AG04449 (cell line): ENCODE data around the gene NINJ1.

Experiments
- CTCF ChIA-PET: fragments of 350-600 bp; formaldehyde crosslinking; extraction: SDS; loops from one replicate; lab custom pipeline; 2021; ENCODE audit warnings: antibody characterized with exemption; lab: Yijun Ruan, JAX
- POLR2A ChIA-PET: fragments of 400-600, 350-600 bp; formaldehyde crosslinking; extraction: SDS; loops from one replicate; lab custom pipeline; 2020; ENCODE audit warnings: antibody characterized with exemption, inconsistent platforms; lab: Yijun Ruan, JAX
- DNase-seq: peaks from one replicate; pipeline ENCODE4 v3.0.0-alpha.2; 2010; ENCODE audit warnings: low read depth, low spot score
- H3K4me3 ChIP-seq: 2 replicates; pipeline ENCODE4 v1.5.1; 2011; ENCODE audit warnings: low read depth, mild to moderate bottlenecking, control low read depth, low read length
- CTCF ChIP-seq: IDR thresholded peaks from one replicate; pipeline ENCODE4 v1.5.1; 2011; ENCODE audit warnings: mild to moderate bottlenecking, moderate library complexity, low read length, control low read depth, inconsistent platforms; ENCODE audit not compliant: insufficient read depth; ENCODE audit errors: missing control alignments

NINJ1 gene

GRCh38 chr9:93086447-93087224 is 47.4 kb downstream of the NINJ1 start:
- TF ChIP-seq CTCF, result no peak
- DNase-seq, result no peak
- ChIA-PET POLR2A (no interaction called here), CTCF (no interaction called here)
- no peak overlapping the region for H3K4me3 ChIP-seq

- DNase-seq, result no peak
- no peak overlapping the region for H3K4me3 ChIP-seq
- TF ChIP-seq CTCF, result no peak
- CTCF ChIA-PET, result no interaction called here
- POLR2A ChIA-PET, result no interaction called here
Measured at GRCh38 chr9:93085676-93086075, 48.4 kb downstream of the NINJ1 start.

DNA sequence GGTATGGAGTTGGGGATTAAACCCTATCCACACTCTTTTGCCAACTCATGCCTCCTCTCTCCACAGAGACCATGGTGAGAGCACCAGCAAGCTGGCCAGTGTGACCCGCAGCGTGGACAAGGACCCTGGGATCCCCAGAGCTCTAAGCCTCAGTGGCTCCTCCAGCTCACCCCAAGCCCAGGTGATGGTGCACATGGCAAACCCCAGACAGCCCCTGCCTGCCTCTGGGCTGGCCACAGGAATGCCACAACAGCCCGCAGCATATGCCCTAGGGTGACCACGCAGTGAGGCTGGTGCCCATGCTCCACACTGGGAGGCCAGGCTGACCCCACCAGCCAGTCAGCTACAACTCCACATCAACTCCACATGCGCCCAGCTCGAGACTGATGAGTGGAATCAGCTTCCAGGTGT is 49.6 kb downstream of the NINJ1 start:
- ChIA-PET POLR2A (no interaction called here), CTCF (no interaction called here)
- TF ChIP-seq CTCF, result no peak
- no peak overlapping the region for H3K4me3 ChIP-seq
- no peak for DNase-seq

- POLR2A ChIA-PET, result no interaction called here
Measured at GRCh38 chr9:93083592-93084470, 50.2 kb downstream of the NINJ1 start.

DNA sequence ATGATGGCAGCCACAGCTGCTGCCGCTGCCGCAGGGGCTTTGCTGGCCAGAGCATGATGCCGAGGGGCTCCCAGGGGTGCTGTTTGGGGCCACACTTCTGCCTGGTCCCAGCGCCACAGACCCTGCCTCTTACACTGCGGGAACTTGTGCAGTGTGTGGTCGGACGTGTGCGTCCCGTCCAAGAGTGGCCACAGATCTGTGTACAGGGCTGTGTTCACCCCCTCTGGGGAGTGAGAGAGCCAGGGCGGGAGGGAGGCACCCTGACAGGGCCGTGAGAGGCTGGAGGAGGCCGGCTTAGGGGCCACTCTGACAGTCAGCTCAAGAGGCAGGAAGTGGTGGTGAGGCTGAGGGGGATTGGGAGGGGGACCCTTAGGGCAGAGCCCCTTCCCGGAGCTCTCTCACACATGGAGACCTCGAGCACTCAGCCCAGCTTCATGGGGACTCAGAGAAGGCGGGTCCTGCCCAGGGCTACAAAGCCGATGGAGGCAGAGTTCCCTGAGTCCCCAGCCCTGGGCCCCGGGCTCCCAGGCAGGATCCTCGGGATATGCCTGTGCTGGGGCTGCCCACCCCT is 51.1 kb downstream of the NINJ1 start:
- no peak overlapping the region for H3K4me3 ChIP-seq
- ChIA-PET CTCF (interaction anchor here (1.6 kb wide), 1 partner anchor 12 kb away, joined by 3 read pairs; no protein-coding TSS in a partner anchor), POLR2A (no interaction called here)
- no peak for DNase-seq
- no peak for TF ChIP-seq CTCF

More at GRCh38 chr9:93083592-93084470, 50.2 kb downstream of the NINJ1 start:
- no peak for DNase-seq
- CTCF ChIA-PET, result no interaction called here
- TF ChIP-seq CTCF, result no peak
- H3K4me3 ChIP-seq, result no peak overlapping the region

- H3K4me3 ChIP-seq, result no peak overlapping the region
- POLR2A ChIA-PET, result no interaction called here
- no peak for DNase-seq
- CTCF ChIA-PET, result interaction anchor here (1.6 kb wide), 1 partner anchor 11 kb away, joined by 3 read pairs; no protein-coding TSS in a partner anchor
- no peak for TF ChIP-seq CTCF
Measured at GRCh38 chr9:93081931-93082330, 52.1 kb downstream of the NINJ1 start.
